Measurements from ENCODE around the gene PLEKHN1.

The PLEKHN1 gene

DNA sequence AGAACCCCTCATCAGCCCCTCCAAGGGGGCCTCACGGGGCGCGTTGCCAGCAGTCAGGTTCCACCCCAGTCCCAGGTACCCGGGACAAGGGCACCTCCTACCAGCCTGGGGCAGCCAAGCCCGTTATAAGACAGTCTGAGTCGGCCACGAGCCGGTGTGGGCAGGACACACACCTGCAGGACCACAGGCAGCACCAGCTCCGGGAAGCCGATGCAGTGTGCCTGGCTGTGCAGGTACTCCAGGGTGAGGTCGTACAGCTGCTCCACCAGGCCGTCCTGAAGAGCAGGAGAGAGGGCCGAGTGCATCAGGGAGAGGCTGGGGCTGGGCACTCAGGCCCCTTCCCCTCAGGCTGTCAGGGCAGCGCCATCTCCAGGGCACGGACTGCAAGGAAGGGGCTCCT lies 18.3 kb upstream of the PLEKHN1 start:
- no peak for DNase-seq (ENCODE audit: low read depth)
- H3K9ac ChIP-seq (ENCODE audit: low read length): no peak overlapping the region
- peaks cover 8% of the 10 kb centered on the region for H3K4me1 ChIP-seq (ENCODE audit: control insufficient read depth, insufficient read depth, low read length)
- H3K36me3 ChIP-seq (ENCODE audit: control insufficient read depth, insufficient read depth, low read length, severe bottlenecking): peaks cover 68% of the 10 kb centered on the region
- H3K4me3 ChIP-seq (ENCODE audit: low read length): no peak overlapping the region
- H3K9me3 ChIP-seq (ENCODE audit: control insufficient read depth, low read length): no peaks in the 10 kb centered on the region
- no peaks in the 10 kb centered on the region for H3K27me3 ChIP-seq (replicated peaks; ENCODE audit: control insufficient read depth, insufficient read depth, low read length)

DNA sequence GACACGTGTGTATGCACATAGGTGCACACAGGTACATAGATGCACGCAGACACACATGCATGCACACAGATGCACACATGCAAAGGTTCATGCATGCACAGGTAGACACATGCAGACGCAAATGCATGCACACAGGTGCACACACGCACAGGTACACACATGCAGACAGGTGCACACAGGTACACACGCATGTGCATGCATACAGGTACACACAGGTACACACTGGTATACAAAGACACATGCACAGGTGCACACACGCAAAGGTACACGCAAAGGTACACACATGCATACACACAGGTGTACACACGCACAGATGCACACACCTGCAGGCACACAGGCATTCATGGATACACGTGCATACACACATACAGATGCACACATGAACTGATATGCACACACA lies 16.0 kb upstream of the PLEKHN1 start:
- Histone ChIP-seq H3K36me3 (ENCODE audit: control insufficient read depth, insufficient read depth, low read length, severe bottlenecking) (peaks cover 88% of the 10 kb centered on the region), H3K9me3 (ENCODE audit: control insufficient read depth, low read length) (no peaks in the 10 kb centered on the region), H3K4me1 (ENCODE audit: control insufficient read depth, insufficient read depth, low read length) (no peaks in the 10 kb centered on the region), H3K9ac (ENCODE audit: low read length) (no peak overlapping the region), H3K4me3 (ENCODE audit: low read length) (no peak overlapping the region), H3K27me3 (replicated peaks; ENCODE audit: control insufficient read depth, insufficient read depth, low read length) (no peaks in the 10 kb centered on the region)
- DNase-seq (ENCODE audit: low read depth): no peak

DNA sequence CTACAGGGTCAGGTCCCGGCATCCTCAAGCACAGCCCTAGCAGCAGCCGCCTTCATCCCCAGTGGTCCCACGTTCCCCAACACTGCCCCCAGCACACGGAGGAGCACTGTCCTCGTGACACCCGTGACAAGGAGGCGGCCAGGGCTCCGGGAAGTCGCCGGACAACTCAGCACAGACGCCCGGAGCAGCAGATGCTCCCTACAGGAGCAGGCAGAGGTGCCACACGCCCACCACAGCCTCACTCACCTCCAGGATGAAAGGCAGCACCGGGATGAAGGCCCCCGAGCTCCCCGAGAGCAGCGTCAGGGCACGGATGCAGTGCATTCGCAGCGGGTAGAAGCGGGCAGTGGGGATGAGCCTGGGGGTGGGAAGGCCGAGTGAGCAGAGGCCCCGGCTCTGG lies 15.4 kb upstream of the PLEKHN1 start:
- DNase-seq (ENCODE audit: low read depth): no peak
- Histone ChIP-seq H3K36me3 (ENCODE audit: control insufficient read depth, insufficient read depth, low read length, severe bottlenecking) (peaks cover 90% of the 10 kb centered on the region), H3K9me3 (ENCODE audit: control insufficient read depth, low read length) (no peaks in the 10 kb centered on the region), H3K4me1 (ENCODE audit: control insufficient read depth, insufficient read depth, low read length) (no peaks in the 10 kb centered on the region), H3K4me3 (ENCODE audit: low read length) (no peak overlapping the region), H3K27me3 (replicated peaks; ENCODE audit: control insufficient read depth, insufficient read depth, low read length) (no peaks in the 10 kb centered on the region), H3K9ac (ENCODE audit: low read length) (no peak overlapping the region)

DNA sequence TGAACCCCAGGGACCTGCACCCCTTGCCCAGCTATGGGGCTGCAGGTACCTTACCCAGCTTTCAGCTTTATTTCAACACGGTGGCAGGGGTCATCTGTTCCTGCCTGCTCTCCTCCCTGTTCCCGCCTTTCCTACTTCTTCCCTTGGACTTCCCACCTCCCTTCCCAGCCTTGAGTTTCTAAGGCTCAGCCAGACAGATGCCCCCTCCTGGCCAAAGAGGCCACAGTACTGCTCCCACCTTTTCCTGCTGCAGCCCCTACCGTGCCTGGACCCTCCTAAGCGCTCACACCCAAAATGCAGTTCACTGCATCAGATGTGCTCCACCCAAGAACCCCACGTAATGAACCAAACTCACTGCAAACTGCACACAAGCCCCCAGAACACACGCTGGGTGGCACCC lies 14.9 kb upstream of the PLEKHN1 start:
- peak; percentile 29 for DNase-seq (ENCODE audit: low read depth)
- peaks cover 95% of the 10 kb centered on the region for H3K36me3 ChIP-seq (ENCODE audit: control insufficient read depth, insufficient read depth, low read length, severe bottlenecking)

DNA sequence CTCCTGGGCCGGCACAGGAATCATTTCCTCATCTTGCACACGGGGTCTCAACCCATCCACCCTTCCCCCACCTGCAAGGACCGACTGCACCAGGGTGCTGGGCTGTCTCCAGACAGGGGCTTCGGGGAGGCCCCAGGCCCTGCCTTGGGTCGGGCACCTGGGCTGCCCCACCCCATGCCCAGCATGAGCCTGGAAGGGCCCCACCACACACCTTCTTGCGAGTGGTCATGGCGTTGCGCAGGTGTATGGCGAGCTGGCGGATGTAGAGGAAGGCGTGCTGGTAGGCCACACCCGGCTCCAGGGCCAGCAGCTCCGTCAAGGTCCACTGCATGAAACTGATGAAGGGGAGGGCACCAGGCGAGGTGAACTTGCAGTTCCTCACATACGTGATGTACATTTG lies 14.1 kb upstream of the PLEKHN1 start:
- peaks cover under 1% of the 10 kb centered on the region for H3K4me1 ChIP-seq (ENCODE audit: control insufficient read depth, insufficient read depth, low read length)
- H3K9me3 ChIP-seq (ENCODE audit: control insufficient read depth, low read length): no peaks in the 10 kb centered on the region
- H3K9ac ChIP-seq (ENCODE audit: low read length): no peak overlapping the region
- H3K36me3 ChIP-seq (ENCODE audit: control insufficient read depth, insufficient read depth, low read length, severe bottlenecking): peaks cover 96% of the 10 kb centered on the region
- H3K27me3 ChIP-seq (replicated peaks; ENCODE audit: control insufficient read depth, insufficient read depth, low read length): no peaks in the 10 kb centered on the region
- H3K4me3 ChIP-seq (ENCODE audit: low read length): no peak overlapping the region
- DNase-seq (ENCODE audit: low read depth): no peak

More for the DNA sequence above, 14.9 kb upstream of the PLEKHN1 start:
- Histone ChIP-seq H3K4me3 (ENCODE audit: low read length) (no peak overlapping the region), H3K27me3 (replicated peaks; ENCODE audit: control insufficient read depth, insufficient read depth, low read length) (no peaks in the 10 kb centered on the region), H3K9ac (ENCODE audit: low read length) (no peak overlapping the region), H3K4me1 (ENCODE audit: control insufficient read depth, insufficient read depth, low read length) (no peaks in the 10 kb centered on the region), H3K9me3 (ENCODE audit: control insufficient read depth, low read length) (no peaks in the 10 kb centered on the region)

DNA sequence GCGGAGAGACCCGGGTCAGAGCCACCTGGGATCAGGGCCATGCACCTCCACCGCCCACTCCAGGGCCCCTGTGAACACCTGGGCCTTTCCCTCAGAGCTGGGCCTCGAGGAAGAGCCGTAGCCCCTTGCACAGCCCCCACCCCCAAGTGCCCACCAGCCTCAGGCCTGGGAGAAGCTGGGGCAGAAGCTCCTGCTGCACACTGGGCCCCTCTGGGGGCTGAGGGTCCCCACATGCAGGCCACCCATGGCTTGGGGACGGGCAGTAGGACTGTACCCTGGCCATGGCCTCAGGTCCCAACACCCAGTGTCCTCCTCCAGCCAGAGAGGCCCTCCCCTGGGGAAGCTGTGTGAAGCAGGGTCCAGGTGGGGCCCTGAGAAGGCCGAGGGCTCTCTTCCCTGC lies 13.7 kb upstream of the PLEKHN1 start:
- Histone ChIP-seq H3K9ac (ENCODE audit: low read length) (no peak overlapping the region), H3K4me1 (ENCODE audit: control insufficient read depth, insufficient read depth, low read length) (peaks cover 4% of the 10 kb centered on the region), H3K27me3 (replicated peaks; ENCODE audit: control insufficient read depth, insufficient read depth, low read length) (no peaks in the 10 kb centered on the region), H3K4me3 (ENCODE audit: low read length) (no peak overlapping the region), H3K9me3 (ENCODE audit: control insufficient read depth, low read length) (no peaks in the 10 kb centered on the region), H3K36me3 (ENCODE audit: control insufficient read depth, insufficient read depth, low read length, severe bottlenecking) (peaks cover 92% of the 10 kb centered on the region)
- no peak for DNase-seq (ENCODE audit: low read depth)

DNA sequence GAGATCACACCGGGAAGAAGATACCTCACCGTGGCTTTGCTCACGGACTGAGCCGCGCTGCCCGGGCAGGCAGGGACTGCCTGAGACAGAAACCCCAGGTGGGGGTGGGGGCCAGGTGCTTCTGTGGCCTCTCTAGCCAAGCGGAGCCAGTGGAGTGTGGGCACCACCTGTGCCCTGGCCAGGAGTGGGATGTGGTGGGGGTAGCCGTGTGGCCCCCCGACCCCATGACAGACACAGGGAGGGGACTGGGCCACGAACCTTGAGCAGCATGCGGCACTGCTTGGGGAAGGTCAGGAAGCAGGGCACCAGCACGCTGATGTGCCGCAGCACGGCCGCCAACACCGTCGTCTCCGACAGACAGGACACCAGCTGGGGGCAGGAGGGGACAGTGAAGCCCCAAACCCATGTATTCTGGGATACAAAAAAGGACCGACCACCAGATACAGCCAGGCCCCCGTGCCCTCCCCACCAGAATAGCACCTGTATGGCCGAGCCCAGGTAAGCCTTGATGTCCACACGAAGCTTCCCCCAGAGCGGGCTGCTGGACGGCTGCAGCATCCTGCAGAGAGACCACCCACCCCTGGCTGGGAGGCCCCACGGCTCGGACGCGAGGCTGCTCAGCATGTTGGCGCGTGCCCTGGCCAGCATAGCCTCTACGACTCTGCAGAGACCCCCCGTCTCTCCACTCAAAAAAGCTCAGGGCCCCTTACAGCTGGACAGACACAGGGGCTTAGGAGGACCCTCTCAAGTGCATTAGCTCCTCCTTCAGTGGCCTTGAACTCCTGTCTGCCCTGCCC lies 12.6 kb upstream of the PLEKHN1 start:
- no peaks in the 10 kb centered on the region for H3K27me3 ChIP-seq (replicated peaks; ENCODE audit: control insufficient read depth, insufficient read depth, low read length)
- no peak overlapping the region for H3K4me3 ChIP-seq (ENCODE audit: low read length)
- H3K9ac ChIP-seq (ENCODE audit: low read length): no peak overlapping the region
- no peak for DNase-seq (ENCODE audit: low read depth)
- H3K4me1 ChIP-seq (ENCODE audit: control insufficient read depth, insufficient read depth, low read length): peaks cover 7% of the 10 kb centered on the region
- peaks cover 83% of the 10 kb centered on the region for H3K36me3 ChIP-seq (ENCODE audit: control insufficient read depth, insufficient read depth, low read length, severe bottlenecking)
- no peaks in the 10 kb centered on the region for H3K9me3 ChIP-seq (ENCODE audit: control insufficient read depth, low read length)

DNA sequence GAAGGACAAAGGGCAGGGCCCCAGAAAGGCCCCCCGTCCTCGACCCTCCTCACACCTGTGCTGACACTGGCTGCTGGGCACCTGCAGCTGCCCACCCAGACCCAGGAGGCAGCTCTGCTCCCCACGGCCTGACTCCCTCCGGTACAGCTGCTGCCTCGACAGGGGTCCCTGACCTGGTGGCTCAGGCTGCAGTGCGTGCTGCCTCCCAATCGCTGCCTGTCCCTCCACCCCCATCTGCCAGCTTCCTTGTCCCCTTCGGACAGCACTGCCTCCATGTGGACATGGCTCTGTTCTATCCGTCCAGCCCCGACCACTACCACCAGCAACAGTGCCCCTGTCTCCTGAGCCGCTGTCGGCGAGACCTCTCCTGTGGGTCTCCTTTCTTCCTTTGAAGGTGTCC lies 11.4 kb upstream of the PLEKHN1 start:
- Histone ChIP-seq H3K9ac (ENCODE audit: low read length) (no peak overlapping the region), H3K36me3 (ENCODE audit: control insufficient read depth, insufficient read depth, low read length, severe bottlenecking) (peaks cover 71% of the 10 kb centered on the region), H3K27me3 (replicated peaks; ENCODE audit: control insufficient read depth, insufficient read depth, low read length) (no peaks in the 10 kb centered on the region), H3K4me3 (ENCODE audit: low read length) (no peak overlapping the region), H3K9me3 (ENCODE audit: control insufficient read depth, low read length) (no peaks in the 10 kb centered on the region), H3K4me1 (ENCODE audit: control insufficient read depth, insufficient read depth, low read length) (peaks cover 7% of the 10 kb centered on the region)
- no peak for DNase-seq (ENCODE audit: low read depth)

DNA sequence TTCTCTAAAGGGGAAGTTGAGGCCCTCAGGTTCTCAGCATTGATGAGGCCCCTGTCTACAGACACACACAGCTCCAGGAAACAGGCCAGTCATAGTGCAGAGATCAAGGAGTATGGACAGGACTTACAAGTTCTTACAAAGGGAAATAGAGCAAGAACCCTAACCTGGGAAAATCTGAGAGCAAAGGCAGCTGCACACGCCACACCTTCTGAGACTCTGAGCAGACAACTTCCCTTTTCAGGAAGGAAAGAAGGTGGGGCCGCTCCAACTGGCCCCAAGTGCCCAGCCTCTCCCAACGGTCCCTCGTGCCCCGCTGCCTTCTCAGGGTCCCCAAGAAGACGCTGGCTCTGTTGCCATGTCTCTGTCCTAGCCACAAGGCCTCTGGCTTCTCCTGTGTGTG lies 10.8 kb upstream of the PLEKHN1 start:
- Histone ChIP-seq H3K9ac (ENCODE audit: low read length) (no peak overlapping the region), H3K27me3 (replicated peaks; ENCODE audit: control insufficient read depth, insufficient read depth, low read length) (no peaks in the 10 kb centered on the region), H3K36me3 (ENCODE audit: control insufficient read depth, insufficient read depth, low read length, severe bottlenecking) (peaks cover 66% of the 10 kb centered on the region), H3K4me1 (ENCODE audit: control insufficient read depth, insufficient read depth, low read length) (peaks cover 7% of the 10 kb centered on the region), H3K9me3 (ENCODE audit: control insufficient read depth, low read length) (no peaks in the 10 kb centered on the region), H3K4me3 (ENCODE audit: low read length) (no peak overlapping the region)
- no peak for DNase-seq (ENCODE audit: low read depth)

DNA sequence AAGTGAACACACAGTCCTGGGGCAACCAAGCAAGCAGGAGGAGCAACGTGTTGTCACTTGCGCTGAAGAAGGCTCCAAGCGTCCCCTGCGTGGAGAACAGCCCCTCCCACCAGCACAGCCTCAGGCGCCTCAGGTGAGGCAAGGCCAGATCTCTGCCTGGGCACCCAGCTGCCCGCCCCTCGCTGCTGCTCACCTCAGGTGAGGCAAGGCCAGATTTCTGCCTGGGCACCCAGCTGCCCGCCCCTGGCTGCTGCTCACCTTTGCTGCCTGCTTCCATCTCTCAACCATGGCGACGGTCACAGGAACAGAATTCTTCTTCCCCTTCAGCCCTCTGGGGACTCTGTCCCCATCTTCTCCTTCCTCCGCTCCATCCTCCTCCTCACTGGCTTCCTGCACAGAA lies 9.6 kb upstream of the PLEKHN1 start:
- no peak overlapping the region for H3K4me3 ChIP-seq (ENCODE audit: low read length)
- no peak overlapping the region for H3K9ac ChIP-seq (ENCODE audit: low read length)
- no peaks in the 10 kb centered on the region for H3K27me3 ChIP-seq (replicated peaks; ENCODE audit: control insufficient read depth, insufficient read depth, low read length)
- DNase-seq (ENCODE audit: low read depth): no peak
- H3K4me1 ChIP-seq (ENCODE audit: control insufficient read depth, insufficient read depth, low read length): peaks cover 7% of the 10 kb centered on the region
- H3K9me3 ChIP-seq (ENCODE audit: control insufficient read depth, low read length): no peaks in the 10 kb centered on the region
- H3K36me3 ChIP-seq (ENCODE audit: control insufficient read depth, insufficient read depth, low read length, severe bottlenecking): peaks cover 55% of the 10 kb centered on the region

DNA sequence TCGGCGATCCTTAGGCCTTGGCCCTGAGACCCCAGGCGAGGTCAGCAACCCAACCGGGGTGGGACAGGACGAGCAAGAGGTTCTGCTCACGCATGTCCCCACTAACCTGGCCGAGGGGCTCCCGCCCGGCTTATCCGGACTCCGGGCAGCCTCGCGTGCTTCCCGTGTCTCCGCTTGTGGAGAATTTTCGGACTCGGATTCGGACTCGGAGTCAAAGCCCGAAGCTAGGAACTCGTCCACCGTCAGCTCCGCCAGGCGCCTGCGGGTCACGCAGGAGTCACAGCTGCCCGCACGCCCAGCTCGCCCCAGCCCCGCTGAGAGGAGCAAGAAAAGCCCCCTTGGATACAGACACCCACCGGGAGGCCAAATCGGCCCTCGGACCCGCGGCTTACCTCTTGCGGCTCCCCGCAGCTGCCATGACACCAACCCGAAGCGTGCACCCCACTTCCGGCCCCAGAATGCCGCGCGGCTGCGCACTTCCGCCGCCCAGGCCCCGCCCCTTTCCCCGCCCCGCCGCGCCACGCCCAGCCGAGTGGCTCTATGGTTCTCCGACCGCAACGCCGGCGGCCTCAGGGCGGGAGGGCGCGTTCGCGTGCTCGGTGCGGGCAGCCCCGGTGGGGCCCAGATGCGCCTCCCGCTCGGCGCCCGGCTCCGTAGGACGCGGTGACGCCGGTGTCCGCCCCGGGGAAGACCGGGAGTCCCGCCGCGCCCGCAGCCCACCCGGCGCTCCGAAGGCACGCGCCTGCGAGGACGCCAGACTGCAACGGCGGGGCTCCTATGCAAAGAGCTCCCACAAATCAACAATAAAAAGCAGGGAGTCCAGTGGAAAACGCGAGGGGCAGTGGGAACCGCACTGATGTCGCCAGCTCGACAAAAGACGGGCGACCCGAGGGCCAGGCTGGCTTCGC lies 7.2 kb upstream of the PLEKHN1 start, which contains the start of gene NOC2L:
Gene NOC2L (minus strand): TSS at position 434 of the 908 bp plus-strand sequence. CDS start 16 bp downstream, at position 418.
- Histone ChIP-seq H3K36me3 (ENCODE audit: control insufficient read depth, insufficient read depth, low read length, severe bottlenecking) (peaks cover 31% of the 10 kb centered on the region), H3K4me3 (ENCODE audit: low read length) (peak within 1 kb of the TSS; percentile 94), H3K4me1 (ENCODE audit: control insufficient read depth, insufficient read depth, low read length) (peaks cover 7% of the 10 kb centered on the region), H3K9me3 (ENCODE audit: control insufficient read depth, low read length) (no peaks in the 10 kb centered on the region), H3K27me3 (replicated peaks; ENCODE audit: control insufficient read depth, insufficient read depth, low read length) (no peaks in the 10 kb centered on the region), H3K9ac (ENCODE audit: low read length) (peak within 1 kb of the TSS; percentile 94)
- peak; percentile 96 for DNase-seq (ENCODE audit: low read depth)

Measured in adipocyte (in vitro differentiated cells).